OCI-LY7 (cell line): ENCODE measurements around the gene GTPBP6.

Experiments
- CTCF ChIP-seq: fragments of 200-600 bp; sonication (generic); conservative IDR thresholded peaks from 2 replicates; pipeline ENCODE4 v1.5.1; 2014; ENCODE audit warnings: mild to moderate bottlenecking, antibody characterized with exemption, low read length, moderate library complexity, mixed read lengths
- EZH2phosphoT487 ChIP-seq: fragments of 200-600 bp; sonication (generic); IDR thresholded peaks from 2 replicates; pipeline ENCODE4 v1.6.1; 2018; ENCODE audit warnings: low read depth, borderline replicate concordance, mild to moderate bottlenecking, mixed run types, antibody characterized with exemption, low read length, moderate library complexity, mixed read lengths

GRCh38 chrX:292900-293897 is 25.4 kb downstream of the GTPBP6 start:
- TF ChIP-seq CTCF: no peak
- TF ChIP-seq EZH2phosphoT487: no peak
